ENCODE data around the gene FYN.

FYN gene

DNA sequence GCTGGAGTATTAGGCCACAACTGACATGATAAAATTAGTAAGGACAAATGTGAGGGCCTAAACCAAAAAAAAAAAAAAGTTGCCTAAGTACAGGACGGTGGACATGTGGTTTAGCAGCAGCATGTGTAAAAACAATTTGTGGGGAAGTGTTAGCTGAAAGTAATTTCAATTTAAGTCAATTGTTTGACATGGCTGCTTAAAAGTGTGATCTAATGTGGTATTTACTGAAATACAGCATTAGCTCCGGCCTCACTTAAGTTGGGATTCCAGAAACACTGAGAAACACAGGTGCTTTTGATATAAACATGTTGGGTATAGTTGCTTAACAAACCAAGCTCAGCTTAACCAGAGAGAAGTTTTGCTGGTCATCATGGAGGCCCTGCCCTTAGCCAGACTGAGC, 119.7 kb downstream of the FYN start:
- DNase-seq (ENCODE audit: low spot score) (no peak), FAIRE-seq (no peak)

DNA sequence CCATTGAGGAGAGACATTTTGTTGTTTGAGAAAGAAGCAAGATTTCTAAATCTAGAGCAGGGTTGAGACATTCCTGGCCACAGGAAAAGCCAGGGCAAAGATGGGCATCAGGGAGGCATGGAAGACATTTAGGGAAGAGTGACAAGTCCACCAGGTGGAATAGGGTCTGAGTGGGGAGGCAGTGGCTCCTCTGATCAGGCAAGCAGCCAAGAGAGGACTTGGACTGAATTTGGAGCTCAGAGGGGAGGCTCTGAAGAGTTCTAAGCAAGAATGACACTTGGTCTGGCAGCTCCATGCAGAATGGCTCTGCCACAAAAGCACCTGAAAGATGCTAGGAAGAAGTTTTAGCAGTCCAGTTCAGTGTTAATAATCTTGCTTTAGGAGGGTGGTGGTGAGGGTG, 120.8 kb downstream of the FYN start:
- FAIRE-seq (no peak), DNase-seq (ENCODE audit: low spot score) (no peak)

DNA sequence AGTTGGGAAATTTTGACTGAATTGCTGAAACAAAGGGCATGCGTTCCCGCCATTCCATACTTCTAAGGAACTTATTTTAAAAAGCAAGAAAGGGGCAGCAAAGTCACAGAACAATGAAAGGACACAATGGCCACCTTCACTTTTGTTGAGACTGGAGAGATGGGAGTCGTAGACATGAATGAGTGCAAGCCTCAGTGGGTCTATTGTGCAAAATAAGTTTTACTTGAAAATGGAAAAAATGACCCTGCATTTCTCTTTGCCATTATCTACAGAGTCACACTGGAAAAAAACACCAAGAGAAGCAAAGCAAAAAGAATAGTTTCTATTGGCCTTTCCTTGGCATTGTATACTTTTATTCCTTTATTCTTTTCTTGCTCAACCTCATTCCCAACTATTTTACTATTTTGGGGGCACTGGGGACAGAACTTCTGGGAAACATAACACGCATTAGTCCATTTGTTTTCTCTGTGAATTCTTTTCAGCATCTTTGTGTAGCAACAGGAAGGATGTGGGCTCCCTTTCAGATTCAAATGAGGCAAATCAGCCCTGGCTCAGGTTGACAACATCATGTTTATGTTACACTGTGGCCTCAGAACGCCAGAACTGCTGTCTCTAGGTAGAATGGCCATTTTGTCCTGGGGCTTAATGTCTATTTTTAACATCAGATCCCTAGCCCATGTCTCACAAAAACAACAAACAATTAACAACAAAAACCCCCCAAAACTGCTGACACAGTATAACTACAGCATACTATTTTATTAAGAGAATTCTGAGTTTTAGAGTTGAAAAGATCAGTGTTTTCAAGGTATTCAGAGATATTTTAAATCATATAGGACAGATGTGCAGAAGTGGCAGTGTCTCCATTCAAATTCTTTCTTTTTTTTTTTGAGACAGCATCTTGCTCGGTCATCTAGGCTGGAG, 122.2 kb downstream of the FYN start:
- FAIRE-seq (no peak), DNase-seq (ENCODE audit: low spot score) (no peak)

DNA sequence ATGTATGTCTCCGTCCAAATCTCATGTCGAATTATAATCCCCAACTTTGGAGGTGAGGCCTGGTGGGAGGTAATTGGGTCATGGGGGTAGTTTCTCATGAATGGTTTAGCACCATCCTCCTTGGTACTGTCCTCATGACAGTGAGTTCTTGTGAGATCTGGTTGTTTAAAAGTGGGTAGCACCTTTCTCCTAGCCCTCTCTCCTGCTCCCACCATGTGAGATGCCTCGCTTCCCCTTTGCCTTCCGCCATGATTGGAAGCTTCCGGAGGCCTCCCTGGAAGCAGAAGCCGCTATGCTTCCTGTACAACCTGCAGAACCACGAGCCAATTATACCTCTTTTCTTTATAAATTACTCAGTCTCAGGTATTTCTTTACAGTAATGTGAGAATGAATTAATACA, 123.1 kb downstream of the FYN start:
- DNase-seq (ENCODE audit: low spot score) = no peak
- FAIRE-seq = no peak

DNA sequence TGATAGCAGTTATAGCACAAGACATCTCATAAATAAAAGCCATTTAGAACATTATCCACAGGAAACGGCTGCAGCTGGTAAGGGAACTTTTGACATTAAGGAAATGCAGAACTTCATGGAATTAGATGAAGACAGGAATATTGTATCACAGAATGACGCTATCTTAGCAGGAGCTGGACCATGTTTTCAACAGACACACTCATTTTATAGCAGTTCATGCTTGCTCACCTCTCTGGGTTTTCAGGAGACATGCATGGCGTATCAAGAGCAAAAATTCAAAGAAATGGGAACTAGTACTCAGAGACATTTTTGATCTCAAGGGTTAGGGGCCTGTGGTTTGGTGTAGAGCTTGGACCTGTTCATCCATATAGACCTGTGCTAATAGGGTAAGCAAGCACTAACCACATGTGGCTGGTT, 125.0 kb downstream of the FYN start:
- FAIRE-seq = no peak
- no peak for DNase-seq (ENCODE audit: low spot score)

DNA sequence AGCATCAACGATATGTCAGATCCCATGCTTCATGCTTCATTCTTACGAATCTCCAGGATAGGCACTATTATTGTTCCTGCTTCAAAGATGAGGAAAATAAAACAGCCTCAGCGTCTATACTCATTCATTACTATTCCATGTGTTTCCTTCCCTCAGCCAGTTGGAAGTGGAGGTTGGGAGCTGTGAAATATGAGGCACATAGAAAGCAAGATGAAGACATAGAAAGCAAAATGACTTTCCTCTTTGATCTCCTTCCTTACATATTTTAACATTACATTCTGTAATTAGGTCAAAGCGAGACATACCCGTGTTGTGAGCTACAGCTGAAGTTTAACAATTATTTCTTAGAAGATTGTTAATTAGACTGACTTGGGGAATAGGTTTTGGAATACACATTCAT, 125.4 kb downstream of the FYN start:
- FAIRE-seq = no peak

DNA sequence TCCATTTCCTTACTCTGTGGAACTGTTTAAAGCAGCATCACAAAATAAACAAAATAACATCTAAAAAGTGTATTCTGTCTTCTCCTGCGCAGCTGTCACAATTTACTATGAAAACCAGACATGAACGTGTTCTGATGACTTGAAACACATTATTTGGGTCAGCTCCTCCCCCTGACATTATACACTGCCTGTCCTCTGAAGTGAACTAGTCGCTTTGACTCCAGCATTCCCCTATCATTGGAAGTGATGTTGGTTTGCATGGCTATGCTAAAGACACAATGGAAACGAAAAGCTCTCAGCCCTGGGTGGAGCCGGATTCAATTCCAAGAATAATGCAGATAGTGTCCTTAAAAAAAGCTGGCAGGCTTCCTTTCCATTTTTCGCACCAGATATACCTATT, 125.9 kb downstream of the FYN start:
- FAIRE-seq (no peak), DNase-seq (ENCODE audit: low spot score) (no peak)

More for the DNA sequence above, 125.4 kb downstream of the FYN start:
- no peak for DNase-seq (ENCODE audit: low spot score)

DNA sequence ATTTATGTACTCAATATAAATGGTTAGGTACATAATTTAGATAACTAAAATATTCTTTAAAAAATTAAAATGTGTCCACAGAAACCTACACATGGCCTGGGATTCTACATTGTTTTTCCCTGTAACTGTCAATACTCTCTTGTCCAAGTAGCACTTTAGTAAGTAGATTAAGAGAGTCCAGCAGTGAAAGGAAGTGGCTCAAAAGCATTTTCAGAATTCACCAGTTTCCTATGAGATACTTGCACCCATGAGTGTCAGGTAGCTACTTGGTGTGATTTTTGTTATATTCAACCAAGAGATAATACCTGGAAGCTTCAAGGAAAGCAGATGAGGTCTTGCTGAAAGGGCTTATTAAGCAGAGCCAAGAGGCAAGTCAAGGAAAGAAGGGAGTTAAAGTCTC, 126.3 kb downstream of the FYN start:
- no peak for DNase-seq (ENCODE audit: low spot score)
- no peak for FAIRE-seq

DNA sequence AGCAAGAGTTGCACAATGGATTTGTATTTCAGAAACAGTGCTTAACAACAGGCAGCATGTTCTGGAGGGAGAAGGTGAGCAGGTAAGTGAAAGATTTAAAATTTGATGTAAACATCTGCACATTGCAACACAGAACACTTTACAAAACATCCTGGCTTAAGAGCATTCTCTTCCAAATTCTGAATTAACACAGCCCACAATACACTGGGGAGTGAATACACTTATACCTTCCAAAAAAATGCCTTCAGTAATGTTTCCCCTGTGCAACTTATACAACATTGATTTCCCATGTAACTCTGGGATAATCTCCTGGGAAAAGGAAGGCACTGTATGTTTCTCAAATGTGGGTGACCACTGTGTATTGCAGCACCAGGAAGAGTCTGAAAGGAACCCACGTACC, 127.6 kb downstream of the FYN start:
- FAIRE-seq = no peak

DNA sequence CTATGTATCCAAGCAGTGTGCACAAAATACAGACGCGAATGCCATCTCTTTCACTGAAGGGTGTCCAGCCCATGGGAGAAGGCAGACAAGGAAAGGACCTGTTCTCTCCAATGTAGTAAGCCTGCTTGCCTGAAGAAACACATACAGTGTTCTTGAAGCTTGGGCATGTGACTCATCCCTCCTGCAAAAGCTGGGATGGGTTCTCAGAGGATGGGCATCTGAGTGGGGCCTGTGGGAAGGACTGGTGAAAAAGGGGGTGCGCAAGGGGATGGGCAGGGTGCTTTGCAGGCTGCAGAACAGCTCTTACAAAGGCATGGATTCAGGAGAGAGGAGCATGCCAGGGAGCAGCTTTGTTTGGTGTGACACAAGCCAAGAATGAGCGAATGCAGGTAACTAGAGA, 128.1 kb downstream of the FYN start:
- no peak for FAIRE-seq
- no peak for DNase-seq (ENCODE audit: low spot score)

More for the DNA sequence above, 127.6 kb downstream of the FYN start:
- no peak for DNase-seq (ENCODE audit: low spot score)

DNA sequence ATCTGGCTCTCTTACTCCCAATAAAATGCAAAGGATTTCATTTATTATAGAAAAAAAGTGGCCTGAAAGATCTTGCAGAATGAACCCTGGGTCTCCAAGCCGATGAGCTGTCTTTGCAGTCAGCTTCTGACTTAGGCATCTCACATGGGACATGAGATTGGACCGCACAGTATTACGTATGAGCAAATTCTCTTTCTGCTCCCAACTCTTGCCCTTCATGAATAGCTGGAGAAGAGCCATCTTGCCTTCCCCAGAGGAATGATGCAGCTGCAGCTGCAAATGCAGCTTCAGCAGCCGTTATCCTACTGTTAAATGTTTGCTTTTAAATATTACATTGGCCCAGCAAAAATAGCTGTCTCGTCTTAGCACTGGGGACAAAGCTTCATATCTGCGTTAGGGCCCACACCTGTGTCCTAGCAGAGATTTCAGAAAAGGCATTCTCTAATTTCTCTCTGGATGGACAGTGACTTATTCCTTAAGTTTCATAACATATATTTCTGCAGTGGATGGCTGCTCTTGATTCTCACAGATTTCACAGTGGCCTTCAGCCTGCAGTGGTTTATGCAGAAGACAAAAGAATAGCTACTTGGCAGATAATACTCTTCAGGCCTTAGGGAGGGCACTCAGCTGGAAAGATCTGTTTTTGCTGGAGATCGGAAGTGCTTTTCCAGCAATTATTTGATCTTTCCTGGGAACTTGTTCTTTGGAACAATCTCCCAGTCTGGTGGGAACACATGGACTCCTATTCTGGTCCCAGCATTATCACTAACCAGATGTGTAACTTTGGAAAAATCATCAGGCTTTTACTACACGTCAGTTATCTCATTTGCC, 129.2 kb downstream of the FYN start:
- DNase-seq (ENCODE audit: low spot score) = no peak
- no peak for FAIRE-seq

DNA sequence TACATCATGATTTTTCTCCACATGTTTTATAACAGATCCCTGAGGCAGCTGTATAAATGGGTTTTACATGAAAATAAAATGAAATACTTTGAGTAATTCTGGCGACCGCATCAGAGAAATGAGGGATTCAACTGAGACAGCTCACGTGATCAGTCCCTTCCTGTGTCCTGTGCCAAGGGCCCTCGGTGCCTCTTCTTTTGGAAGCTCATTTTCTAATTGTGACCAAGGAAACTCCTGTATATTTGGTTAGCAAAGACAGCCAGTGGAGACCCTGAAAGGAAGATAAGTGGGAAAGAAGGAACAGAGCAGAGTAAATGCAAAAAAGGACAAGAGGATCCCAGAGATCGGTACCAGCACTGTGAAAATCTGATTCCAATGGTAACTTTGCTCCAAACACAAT, 129.9 kb downstream of the FYN start:
- FAIRE-seq = no peak

DNA sequence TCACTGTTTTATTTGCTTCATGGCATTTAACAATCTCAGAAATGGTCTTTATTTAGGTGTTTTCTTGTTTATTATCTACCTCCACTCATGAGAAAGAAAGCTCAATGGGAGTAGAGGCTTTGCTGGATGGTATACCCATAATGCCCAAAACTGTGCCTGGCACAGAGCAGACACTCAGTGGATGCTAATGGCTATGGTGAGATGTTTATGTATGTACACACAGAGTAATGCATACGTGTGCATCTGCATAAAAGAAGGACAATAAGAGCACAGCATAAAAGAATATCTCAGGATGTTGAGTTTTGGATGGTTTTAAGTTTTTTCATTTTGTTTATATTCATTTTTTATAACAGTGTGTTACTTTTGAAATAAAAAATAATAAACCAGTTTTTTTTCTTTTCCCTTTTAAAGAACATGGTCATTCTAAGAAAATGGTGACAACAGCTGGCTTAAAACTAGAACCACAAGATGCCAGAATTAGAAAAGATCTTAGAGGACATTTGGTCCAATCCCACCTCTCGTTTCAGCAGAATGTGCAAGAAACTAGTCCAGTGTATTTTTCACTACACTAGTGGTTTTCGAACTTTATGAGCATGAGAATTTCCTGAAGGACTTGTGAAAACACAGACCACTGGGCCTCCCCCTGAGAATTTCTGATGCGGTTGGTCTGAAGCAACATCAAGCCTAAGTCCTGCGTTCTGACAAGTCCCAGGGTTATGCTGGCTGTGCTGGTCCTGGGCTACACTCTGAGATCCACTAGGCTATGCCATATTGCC, 131.9 kb downstream of the FYN start:
- DNase-seq (ENCODE audit: low spot score) (no peak), FAIRE-seq (no peak)

More for the DNA sequence above, 129.9 kb downstream of the FYN start:
- no peak for DNase-seq (ENCODE audit: low spot score)

DNA sequence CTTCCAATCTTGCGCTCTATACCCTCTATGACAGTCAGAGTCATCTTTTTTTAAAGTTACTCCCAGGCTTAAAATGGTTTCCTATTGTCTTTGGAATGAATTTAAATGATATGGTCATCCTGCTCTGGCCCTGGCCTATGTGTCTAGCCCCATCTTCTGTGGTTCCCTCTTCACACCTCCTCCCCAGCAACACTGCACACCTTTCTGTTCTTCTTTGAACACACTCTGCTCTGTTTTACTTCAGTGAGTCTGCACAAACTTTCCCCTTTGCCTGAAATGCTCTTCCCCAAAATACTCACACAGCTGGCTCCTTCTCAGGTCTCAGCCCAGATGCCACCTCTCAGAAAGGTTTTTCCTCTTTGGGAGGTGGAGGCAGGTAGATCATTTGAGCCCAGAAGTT, 132.7 kb downstream of the FYN start:
- no peak for FAIRE-seq
- DNase-seq (ENCODE audit: low spot score) = no peak

DNA sequence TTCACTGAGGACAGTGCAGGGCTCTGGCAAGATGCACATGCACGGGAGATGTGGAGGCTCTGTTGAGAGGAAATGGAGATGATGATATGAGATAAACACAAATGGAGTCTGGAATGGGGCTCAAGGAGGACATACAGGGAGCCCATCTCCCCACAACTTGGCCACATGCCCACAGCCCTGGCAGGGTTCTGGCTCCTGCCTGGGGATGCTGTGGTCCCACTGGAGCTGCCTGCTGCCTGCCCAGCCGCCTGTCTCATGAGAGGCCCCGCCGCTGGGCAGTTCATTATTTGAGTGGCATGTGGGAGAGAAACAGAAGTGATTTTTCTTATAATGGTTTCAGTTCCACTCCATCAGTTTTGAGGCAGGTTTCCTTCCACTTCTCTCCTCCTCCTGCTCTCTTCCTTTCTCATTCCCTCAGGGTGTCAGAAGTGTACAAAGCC, 134.0 kb downstream of the FYN start:
- DNase-seq (ENCODE audit: low spot score) = no peak
- FAIRE-seq = no peak

DNA sequence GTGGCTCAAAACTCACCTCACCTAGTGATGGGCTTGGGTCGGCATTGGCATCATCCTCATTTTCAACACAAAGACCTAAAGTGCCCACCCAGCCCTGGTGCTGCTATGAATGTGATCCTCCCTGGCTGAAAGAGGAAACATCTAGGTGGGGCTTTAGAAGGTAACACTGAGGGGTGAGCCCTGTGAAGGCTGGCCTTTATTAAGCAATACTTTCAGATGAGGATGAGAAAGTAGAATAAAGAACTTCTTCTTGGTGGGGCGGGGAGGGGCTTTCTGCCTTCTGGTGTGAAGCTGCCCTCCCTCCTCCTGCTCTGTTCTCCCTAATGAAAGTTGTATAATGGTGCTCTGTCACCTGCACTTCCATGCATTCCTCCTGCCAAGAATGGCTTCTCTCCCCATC, 134.6 kb downstream of the FYN start:
- no peak for DNase-seq (ENCODE audit: low spot score)
- FAIRE-seq = no peak

DNA sequence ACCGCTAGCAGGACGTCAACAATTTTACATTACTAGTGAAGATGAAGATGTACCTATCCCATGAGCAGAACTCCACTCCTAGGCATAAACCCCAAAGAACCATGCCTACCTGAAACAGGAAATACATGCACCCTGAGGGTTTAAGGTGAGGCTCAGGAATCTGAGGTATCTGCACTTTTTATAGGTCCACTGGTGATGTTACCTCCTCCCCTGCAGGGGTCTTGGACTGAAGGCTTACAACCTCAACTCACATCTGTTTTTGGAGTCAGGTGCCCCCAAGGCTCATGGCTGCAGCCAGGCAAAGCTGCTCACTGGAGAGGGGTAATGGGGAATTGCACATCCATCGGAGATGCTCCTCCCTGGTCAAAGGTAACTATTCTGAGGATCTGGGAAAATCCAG, 135.1 kb downstream of the FYN start:
- no peak for FAIRE-seq
- DNase-seq (ENCODE audit: low spot score) = no peak

DNA sequence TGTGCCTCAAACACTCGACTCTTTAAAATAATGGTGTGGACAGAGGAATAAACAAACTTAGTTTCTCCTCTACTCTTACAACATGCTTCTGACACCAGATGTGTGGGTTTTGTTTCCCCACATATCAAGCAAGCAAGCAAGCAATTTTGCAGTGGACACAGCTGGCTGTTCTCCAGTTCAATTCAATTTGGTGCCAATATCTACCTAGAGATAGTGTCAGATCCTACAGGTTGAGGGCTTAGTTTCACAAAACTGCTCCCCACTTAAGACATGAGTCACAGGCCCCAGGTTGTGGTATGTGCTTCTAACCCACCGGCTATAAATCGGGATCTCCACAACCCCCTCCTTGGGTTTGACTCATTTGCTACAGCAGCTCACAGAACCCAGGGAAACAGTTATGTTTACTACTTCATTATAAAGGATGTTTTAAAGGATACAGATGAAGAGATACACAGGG, 136.2 kb downstream of the FYN start:
- FAIRE-seq (no peak), DNase-seq (ENCODE audit: low spot score) (no peak)

DNA sequence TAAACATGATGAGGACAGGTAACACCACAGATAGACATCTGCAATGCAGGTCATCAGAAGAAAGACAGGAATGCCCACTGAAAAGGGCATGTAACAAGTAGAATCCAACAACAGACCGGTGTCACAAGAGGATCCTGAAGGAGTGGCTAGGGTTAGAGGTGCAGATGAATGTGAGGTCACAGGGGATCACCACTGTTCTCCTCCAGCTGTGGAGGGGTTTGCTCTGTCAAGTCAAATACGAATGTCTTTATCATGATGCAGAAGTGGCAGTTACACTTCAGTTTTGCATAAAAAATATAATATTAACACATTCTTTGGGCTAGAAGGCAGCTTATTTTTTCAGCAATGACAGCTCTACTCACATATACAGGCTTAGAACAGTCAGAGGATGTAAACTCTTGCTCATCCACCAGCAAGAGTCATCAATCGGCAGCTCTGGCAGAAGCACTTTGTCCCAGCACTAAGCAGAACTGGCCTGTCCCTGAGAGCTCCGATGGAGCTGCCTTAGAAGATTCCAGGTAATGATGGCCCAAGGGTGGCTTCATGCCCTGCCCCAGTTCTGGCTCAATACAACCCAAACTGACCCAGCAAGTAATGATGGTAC, 137.1 kb downstream of the FYN start:
- FAIRE-seq = no peak
- DNase-seq (ENCODE audit: low spot score) = no peak

DNA sequence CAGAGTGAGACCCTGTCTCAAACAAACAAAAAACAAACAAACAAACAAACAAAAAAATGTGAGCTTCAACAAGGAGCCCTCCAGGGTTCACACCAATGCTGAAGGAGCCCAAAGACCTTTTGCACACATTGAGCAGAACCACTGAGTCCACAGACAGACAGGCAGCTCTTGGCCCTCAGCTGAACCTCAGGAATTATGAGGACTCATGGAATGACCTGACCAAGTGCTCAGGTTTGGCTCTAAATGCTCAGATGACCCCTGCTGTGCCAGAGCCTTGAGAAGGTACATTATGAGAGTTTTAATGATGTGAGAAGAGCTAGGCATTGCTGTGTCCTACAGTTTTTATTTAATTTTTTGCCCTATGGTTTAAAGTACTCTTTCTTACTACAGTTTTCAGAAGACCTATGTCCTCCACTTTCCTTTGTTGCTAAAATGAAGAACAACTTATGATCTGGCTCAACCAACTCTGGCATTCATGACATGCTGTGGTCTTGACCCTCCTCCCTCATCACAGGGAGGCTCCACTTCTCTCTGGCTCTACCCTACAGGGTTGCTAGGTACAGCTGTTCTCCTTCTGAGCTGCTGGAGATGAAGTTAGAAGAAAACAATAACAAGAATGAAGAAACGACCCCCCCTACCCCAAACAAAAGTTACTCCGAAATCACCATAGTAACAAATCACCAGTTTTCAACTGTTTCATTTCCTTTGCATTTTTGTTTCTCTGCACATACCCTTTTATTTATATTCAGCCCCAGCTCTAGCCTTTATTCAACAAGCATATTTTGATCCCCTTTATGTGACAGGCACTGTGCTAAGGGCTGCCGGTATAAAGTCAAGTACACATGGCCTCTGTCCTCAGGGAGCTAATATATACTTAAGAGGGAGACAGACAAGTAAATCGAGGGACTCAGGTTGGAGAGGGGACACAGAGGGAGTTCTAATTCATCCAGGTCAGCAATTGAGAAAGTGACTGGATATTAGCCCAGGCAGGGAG, 138.9 kb downstream of the FYN start:
- FAIRE-seq = no peak
- no peak for DNase-seq (ENCODE audit: low spot score)

Data from urothelium cell line (cell line).